ENCODE measurements around the gene POLN.

Gene POLN

DNA sequence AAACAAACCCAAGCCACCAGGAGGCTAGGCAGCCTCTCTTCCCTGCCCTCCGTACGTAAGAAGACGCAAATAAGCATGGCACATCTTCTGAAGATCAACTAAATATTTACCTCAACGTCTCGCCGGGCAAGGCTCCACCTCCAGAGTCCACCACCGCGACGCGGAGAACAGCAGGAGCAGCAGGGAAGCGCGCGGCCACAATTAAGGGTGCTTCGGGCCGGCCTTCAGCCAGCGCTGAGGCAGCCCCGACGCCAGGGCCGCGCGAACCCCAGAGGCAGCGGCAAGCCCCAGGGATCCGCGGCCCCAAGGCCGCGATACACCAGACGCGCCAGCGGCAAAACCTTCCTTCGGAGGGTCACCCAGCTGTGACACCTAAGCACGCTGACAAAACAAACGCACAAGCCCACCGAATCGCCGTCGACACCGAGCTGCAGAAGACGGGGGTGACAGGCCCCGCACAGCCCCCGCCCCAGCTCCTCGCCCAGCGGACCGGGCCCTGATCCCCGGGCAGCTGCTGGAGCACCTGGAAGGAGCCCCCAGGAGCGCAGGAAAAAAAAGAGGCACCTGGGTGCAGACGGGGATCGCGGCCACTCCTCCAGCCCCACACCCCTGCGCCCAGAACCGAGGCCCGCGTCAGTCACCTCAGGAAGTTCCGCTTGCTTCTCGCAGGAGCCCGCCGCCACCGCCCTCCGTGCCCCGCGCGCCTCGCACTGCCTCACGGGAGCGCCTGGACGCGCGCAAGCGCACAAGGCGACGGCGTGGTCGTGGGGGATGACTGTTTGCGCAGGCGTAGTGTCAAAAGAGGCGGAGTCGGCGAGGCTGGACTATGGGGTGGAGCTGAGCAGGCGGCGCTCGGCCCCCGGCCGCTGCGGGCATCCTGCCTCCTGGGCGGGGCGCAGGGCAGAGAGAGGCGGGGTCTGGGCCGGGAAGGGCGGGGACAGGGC is at the start of gene POLN, which contains the start of gene HAUS3:
Gene POLN, minus strand, starts transcription at position 712 of the 944 bp plus-strand sequence. CDS start 12,890 bp downstream, outside the sequence.
Gene HAUS3, minus strand, starts transcription at position 712 of the 944 bp plus-strand sequence. CDS start 1,175 bp downstream, outside the sequence.
- peak; percentile 98 for DNase-seq

DNA sequence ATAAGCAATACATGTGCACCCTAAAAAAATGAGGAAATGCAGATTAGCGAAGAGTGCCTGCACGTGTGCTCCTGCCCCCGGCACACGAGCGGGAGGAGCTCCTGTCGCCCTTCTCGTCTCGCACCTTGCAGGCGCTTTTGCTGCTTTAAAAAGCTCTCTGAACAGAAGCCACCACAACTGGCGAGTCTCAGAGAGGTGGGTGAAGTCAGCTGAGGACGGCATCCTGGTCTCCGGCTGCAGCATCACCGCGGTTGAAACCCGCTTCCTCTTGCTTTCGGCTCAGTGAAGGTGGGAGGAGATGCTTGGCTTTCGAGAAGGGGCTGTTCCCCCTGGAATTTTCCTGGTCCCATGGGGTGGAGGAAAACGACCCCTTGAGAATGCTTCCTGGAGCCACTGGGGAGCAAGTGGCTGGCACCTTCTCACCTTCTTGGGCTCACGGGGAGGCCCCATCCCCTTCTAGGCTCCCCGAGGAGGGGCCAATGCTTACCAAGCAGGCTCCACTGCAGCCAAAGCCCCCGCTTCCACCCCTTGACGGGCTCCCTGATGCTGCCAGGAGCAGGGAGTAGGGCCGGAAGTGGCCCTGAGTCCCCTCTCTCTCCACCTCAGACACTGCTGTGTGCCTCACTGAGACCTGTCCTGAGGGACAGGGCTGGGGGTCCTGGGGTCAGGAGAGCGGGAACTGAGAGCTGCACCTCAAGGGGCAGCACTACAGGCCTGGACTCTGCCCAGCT is 49.2 kb upstream of the POLN start:
- no peak for DNase-seq

DNA sequence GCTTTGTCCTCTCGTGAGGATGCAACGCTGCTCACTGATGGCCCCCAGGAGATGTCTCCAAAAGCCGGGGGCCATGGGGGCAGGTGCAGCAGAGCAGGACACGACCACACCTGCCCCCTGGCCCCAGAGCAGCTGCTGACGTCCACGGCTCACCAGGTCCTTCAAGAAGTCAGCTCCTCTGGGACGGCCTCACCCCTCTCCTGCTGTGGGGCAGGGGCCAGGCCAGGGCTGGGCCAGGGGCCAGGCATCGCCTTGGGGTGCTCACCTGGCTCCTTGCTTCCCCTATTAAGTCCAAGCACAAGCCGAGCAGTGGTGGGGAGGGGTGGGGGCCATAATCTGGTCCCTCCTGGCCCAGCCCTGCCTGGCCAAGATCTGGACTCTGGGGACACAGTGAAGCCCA is 48.6 kb upstream of the POLN start:
- DNase-seq: no peak

DNA sequence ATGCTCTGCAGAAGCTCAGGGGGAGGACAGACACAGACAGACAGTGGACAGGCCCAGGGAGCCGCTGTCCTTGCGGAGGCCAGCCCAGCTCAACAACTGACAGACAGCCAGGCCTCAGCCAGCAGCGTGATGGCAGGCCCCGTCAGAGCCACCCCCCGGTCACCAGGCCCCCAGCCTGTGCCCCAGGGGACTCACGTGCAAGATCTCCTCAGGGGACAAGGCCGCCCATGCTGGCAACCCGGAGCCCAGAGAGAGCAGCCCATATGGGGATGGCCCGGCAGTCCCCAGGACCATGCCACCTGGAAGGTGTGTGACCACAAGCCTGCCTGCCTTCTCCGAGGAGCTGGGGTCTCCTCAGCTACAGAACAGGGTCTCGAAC is 48.0 kb upstream of the POLN start:
- no peak for DNase-seq

DNA sequence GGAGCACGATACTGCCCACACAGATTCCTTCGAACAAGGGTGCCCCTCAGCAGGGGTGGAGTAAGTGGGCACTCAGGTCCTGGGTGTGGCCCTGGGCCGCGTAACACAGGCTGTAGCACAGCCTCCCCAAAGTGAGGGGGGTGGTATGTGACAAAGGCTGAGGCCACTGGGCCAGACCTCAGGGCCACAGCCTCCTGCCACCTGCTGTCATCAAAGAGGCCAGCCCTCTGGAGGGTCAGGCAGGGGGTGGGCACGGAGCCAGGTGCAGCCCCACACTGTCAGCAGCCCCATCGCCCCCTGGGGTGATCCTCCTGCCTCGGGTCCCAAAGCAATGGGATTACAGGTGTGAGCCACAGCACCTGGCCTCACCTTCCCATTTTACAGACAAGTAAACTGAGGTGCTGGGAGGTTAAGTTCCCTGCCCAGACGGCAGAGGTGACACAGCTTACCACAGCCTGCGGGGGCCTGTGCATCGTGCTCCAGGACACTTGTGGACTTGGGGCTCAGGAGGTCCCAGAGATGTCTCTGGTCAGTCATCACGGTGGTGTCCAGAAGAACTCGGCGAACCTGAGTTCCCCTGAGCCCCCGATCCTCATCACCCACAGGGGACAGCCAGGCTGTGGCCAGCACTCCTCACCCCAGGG is 47.5 kb upstream of the POLN start:
- DNase-seq: no peak

DNA sequence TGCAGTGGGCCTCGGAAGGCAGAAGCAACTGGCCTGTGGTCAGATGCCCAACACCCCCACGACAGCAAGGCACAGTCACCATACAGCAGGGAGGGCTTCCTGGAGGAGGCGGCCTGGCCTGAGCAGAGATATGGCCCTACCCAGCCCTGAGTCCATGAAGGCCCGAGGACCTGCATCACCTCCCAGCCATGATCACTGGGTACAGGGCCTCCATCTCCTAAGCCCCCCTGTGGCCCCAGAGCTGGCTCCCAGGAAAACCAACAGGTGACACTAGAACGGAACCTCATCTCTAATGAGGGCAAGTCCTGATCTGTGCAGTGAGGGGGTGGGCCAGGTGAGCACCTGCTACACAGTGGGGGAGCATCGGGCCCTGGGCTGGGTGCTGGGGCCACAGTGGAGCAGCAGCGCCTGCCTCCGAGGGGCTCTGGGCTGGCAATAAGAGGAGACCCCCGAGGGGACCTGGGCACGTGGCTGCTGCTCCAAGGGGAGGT is 46.2 kb upstream of the POLN start:
- DNase-seq: no peak

DNA sequence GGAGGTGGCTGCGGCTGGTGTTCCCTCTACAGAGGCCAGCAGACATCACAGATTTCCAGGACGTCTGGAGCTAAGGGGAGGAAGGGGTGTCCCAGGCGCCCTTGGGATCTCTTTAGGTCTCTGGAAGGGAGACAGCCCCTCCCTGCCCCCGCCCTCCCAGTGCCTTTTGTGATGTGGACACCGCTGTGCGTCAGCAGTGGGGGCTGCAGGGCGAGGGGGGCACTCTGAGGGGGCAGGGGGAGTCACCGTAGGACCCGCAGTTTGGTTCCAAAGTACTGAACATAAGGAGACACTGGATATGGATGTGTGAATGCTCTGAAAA is 45.6 kb upstream of the POLN start:
- DNase-seq: no peak

DNA sequence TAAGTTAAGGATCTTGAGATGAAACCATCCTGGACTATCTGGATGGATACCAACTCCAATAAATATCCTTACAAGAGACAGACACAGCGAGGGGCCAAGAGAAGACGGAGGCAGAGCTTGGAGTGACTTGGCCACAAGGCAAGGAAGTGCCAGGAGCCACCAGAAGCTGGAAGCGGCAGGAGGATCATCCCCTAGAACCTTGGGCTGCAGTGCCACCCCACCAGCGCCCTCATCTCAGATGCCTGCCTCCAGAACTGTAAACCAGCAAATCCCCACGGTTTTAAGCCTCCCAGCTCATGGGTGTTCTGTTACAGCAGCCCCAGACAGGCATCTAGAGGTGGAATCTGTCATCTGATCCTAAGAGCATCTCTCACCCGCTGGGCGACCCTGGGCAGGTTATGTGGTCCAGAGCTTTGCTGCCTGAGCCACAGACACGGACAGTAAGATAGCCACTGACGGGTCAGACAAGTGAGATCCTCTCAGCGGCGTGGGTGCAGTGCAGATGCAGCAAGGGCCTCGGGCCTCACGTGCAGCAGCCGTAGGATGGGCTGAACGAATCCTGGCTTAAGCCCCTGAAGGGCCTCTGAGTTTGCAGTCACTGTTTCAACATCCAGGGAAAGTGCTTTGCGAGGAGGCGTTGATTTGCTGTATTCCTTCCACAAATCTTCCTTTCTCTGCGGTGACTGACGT is 45.1 kb upstream of the POLN start:
- DNase-seq: no peak

DNA sequence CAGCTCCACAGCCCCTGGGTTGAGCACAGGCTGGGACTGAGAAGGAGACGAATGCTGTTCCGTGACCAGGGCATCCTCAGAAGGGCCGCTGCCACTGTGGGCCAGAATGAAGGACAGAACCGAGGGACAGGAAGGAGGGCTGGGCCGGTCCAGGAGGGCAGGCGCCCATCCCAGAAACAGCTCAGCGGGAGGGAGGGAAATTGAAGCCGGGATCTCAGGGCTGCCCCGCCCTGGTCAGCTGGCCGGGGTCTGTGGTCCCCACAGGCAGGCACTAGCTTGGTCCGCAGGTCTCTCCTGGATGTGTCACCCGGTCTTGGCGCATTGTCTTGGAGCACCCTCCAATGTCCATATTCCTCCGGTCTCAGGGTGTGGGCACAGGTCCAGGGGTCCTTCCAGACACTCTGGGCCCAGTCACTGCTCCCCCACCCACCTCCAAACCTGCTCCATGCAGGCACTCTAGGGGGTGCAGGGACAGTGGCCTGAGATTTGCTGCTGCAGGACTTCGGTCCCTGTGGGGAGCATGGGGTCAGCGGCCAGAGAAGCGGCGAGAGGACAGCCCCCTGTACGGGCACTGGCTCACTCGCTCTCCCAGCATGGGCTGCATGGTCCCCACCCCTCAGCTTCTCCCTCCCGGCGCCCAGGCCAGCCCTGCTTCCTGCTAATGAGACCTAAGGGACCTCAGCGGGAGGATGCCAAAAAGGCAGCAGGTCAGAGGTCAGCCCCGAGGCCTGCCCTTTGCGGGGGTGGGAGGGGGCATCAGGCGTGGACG is 43.9 kb upstream of the POLN start:
- DNase-seq: no peak

DNA sequence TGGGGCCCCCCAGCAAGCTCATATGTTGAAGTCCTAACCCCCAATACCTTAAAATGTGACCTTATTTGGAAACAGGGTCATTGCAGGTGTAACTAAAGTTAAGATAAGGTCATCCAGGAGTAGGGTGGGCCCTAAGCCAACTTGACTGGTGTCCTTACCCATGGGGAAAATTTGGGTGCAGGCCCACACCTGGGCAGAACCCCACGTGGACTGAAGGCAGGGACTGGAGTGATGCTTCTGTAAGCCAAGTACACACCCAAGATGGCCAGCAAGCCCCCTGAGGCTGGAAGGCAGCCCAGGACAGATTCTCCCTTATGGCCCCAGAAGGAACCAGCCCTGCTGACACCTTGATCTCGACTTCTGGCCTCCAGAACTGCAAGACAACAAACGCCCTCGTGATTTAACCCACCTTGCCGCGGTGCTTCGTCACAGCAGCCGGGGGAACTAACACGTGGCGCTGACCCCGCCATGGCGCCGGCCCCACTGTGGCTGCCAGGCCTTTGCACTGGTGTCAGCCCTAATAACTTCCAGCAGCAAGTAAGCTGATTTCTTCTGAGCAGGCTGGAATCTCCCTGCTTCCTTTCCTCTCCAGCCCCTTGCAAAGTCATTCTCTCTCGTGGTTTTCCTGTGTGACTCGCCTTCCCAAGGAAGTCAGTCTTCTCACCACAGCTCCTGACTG is 43.2 kb upstream of the POLN start:
- no peak for DNase-seq

DNA sequence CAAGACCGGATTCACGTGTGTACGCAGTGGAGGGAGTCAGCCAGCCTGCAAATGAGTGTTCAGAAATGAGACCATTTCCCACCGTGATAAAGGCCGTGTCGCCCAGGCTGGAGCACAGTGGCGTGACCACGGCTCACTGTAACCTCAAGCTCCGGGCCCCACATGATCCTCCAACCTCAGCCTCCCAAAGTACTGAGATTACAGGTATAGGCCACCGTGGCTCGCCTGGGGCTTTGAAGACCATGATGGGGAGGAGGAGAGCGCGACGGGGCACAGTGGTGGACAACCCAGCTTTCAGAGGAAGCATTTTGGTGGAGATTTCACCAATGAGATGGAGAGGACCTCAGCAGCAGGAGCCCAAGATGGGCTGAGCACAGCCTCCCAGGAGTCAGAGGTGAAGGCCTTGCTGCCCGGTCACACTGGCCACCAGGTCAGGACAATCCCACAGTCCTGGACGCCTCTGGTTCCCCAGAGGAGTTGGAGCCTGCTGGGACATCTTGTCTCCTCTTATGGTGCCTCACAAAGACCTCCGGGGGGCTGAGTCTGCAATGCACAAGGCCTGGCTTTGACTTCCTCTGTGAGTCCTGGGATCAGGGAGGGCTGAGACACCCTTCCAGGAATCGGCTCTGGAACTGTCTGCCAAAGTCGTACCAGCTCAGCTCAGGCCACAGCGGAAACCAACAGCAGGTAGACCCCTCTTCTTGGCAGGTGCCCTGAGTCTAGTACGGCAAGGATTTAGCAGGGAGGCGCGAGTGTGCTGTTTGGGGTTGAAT is 42.4 kb upstream of the POLN start:
- DNase-seq: no peak

DNA sequence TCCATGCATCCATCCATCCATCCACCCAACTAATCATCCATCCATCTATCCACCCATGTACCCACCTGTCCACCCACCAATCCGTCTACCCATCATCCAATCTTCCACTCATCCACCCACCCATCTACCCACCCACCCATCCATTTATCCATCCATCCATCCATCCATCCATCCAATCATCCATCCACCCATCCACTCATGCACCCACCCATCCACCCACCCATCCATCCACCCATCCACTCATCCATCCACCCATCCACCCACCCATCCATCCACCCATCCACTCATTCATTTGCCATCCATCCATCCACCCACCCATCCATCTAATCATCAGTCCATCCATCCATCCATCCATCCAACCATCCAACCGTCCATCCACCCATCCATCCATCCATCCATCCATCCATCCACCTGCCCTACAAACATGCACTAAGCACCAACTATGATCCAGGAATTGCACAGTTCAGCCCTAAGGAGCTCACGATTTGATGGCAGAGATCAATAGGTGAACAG is 41.3 kb upstream of the POLN start:
- DNase-seq: no peak

DNA sequence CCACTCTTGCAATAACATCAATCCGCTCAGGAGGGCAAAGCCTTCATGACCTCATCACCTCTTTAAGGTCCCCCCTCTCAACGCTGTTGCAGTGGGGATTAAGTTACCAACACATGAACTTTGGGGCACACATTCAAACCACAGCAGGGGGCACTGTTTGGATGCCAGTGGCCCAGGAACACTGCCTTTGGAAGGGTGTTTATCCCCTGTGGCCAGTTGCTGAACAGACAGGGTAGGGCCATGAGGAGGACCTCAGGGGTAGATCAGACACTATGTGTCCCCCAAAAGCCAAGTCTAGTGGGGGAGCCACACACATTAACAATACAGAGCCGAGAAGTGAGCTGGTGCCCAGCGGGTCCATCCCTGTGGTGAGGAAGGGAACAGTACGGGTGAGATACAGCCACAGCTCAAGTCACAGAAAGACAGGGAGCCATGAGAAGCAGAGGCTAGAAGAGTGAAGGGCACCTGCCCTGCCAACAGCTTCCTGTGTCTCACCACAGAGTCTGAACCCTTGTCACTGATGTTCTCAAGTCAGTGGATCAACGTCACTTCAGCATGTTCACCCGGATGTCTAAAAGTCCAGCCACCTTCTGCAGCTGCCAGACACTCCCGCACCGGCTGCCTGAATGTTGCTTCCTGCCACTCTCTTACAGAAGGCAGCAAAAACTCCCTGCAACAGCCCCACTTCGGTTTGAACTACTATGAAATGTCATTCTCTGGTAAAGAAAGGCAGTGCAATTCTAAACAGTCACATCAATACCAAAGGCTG is 39.8 kb upstream of the POLN start:
- no peak for DNase-seq

DNA sequence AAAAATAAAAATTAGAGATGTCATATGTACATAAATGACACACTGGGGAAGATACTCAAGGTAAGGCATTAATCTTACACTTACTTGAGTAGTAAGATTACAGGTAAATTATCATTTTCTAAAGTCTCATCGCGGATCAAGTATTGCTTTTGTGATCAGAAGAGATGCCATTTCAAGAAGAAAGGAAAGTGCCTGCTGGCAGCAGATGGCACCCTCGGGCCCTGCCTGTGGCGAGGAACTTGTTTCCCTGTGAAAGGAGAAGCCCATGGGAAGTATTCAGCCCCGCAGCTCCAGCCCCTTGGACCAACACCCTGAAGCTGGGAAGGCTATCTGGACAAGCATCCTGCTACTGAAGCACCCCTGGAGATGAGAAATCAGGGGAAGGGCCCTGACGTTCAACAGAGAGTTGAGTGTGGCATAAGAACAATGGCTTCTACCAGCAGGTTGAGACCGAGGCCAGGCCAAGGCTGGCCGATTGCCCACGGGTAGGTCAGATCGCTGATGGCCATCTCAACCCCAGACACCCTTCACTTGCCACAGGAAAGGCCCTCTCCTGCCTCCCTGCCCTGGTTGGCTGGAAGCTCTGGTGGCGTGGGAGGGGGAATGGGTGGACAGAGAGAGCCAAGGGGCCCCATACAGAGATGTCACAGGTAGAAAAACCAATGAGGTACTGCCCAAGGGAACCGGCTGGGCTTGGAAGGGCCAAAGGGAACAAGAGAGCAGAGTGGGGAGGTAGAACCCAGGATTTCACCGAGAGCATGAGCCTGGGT is 38.8 kb upstream of the POLN start:
- DNase-seq: no peak

DNA sequence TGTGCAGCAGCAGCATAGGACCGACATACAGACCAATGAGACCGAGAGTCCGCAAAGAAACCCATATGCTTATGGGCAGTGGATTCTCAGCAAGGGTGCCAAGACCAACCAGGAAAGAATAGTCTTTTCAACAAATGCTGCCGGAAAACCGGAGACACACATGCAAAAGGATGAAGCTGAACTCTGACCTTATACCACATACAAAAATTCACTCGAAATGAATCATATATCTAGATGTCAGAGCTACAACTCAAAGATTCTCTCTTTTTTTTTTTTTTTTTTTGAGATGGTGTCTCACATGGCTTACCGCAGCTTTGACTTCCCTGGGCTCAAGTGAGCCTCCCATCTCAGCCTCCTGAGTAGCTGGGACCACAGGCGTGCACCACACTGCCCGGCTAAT is 36.0 kb upstream of the POLN start:
- DNase-seq: no peak

DNA sequence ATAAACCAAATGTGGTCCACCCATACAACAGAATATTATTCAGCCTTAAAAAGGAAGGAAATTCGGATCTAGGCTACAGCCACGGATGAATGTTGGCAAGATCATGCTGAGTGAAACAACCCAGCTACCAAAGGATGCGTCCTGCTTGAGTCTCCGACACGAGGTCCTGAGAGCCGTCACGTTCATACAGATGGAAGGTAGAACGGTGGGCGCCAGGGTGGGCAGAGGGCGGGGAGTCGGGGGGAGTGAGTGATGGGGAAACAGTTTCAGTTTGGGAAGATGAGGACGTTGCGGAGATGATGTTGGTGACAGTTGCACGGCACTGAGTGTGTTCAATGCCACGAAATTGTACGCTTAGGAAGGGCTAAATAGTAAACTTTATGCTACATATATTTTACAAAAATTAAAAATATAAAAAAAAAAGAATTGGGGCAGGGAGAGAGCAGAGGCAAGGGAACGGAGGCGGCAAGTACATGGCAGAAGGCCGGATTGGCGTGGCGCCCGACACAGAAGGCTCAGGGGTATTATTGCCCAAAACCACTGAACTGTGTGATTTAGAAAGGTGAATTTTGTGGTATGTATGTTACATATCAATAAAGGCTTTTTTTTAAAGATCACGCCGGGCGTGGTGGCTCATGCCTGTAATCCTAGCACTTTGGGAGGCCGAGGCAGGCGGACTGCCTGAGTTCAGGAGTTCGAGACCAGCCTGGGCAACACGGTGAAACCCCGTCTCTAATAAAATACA is 34.8 kb upstream of the POLN start:
- no peak for DNase-seq

DNA sequence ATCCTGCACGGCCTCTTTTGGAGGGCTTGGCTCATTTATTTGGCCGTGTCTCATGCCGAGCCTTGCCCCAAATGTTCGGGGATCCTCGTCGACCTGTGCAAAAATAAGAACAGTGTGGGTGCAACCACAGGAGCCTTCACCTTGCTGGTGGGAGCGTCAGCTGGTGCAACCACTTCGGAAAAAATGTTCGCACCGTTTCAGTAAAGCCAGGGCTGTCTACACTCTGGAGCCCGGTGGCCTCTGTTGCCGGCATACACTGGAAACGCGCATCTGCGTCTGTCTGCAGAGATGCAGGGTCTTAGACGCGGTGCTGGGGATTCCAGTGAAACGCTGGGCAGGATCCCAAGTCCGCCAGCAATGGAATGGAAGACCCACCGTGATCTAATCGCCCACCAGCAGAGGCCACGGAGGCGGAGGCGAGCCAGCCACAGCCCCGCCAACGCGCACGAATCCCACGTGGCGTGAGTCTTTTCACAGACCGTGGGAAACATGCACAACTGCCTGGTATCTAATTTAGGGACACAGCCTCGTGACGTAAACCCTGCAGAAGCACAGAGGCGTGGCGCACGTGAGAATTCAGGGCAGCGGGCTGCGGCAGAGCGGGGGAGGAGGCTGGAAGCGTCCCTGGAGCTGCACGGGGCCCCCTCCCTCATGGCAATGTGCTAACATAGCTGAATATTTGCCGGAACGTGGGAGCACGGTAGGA is 33.8 kb upstream of the POLN start:
- DNase-seq: no peak

All from T1000 (cell line).